GM18508 (cell line): ENCODE data around the gene RAB3A.
"Not testable (repeated sequence)": the region's sequence is repeated elsewhere in the genome, so short reads cannot be mapped to it uniquely, and the experiment has no call there.

Source experiments
- ATAC-seq: cut with Tn5 transposase; IDR thresholded peaks from one replicate; pipeline ENCODE4 v1.9.1; 2021; ENCODE audit warnings: moderate number of reproducible peaks; ENCODE audit not compliant: insufficient read depth, unreplicated experiment

Gene RAB3A

GRCh38 chr19:18172331-18173053 is 31.4 kb downstream of the RAB3A start:
- ATAC-seq, result no peak

GRCh38 chr19:18171605-18172327 is 32.1 kb downstream of the RAB3A start:
- ATAC-seq, result no peak

GRCh38 chr19:18170714-18171255 is 33.1 kb downstream of the RAB3A start:
- no peak for ATAC-seq

DNA sequence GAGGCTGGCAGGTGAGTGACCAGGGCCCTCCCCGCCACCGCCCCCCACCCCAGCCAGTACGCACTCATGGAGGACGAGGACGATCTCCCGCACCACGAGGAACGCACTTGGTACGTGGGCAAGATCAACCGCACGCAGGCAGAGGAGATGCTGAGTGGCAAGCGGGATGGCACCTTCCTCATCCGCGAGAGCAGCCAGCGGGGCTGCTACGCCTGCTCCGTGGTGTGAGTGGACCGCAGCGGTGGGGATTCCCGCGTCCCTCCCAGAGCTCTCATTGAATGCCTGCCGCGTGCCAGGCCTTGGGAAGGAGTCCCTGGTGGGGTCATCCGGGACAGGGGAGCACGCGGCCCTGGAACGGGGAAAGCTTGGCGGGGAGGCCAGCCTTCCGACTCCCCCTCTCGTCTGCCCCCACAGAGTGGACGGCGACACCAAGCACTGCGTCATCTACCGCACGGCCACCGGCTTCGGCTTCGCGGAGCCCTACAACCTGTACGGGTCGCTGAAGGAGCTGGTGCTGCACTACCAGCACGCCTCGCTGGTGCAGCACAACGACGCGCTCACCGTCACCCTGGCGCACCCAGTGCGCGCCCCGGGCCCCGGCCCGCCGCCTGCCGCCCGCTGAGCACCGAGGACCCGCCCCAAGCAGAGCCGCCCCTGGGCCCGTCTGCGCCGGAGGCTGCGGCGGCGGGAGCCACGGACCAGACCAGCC is 35.0 kb downstream of the RAB3A start:
- no peak for ATAC-seq

GRCh38 chr19:18167975-18168645 is 35.7 kb downstream of the RAB3A start:
- no peak for ATAC-seq

GRCh38 chr19:18167011-18167410 is 36.8 kb downstream of the RAB3A start:
- no peak for ATAC-seq

DNA sequence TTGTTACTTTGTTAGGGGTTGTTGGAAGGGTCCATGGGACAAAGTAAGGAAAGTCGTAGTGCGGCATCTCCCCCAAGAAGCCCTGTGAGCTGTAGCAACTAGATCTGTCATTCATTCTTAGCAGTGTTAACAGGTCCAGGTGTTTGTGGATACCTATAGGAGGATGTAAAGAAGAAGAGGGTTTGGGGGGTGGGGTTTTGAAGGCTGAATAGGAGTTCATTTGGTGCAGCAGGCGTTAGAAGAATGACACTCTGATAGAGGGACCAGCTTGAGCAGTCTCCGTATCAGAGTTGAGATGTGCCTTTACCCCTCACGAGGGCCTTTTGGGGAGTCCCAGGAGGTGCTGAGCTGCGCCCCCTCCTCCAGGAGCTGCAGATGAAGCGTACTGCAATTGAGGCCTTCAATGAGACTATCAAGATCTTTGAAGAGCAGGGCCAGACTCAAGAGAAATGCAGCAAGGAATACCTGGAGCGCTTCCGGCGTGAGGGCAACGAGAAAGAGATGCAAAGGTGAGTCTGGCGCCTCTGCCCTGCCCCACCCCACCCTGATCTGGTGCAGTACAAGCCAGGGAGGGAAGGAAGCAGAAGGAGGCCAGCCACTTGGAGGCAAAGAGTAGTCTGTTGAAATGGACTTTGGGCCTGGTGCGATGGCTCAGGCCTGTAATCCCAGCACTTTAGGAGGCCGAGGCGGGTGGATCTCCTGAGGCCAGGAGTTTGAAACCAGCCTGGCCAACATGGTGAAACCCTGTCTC is 37.9 kb downstream of the RAB3A start:
- no peak for ATAC-seq

DNA sequence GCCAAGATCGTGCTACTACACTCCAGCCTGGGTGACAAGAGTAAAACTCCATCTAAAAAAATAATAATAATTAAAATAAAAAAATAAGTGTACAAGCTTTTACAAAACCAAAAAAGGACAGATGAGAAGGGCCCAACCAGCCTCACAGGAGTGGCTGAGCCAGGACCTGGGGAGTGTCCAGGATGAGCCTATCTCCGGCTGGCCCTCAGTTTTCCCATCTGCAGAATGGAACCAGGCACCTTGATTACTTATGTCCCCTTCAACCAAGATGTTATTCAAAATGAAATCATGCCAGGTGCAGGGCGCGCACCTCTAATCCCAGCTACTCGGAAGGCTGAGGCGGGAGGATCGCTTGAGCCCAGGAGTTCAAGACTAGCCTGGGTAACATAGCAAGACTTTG is 39.8 kb downstream of the RAB3A start:
- no peak for ATAC-seq

- no peak for ATAC-seq
These were observed 42.2 kb downstream of the RAB3A start for GRCh38 chr19:18161636-18162002.

- no peak for ATAC-seq
These were observed 42.7 kb downstream of the RAB3A start for GRCh38 chr19:18160971-18161635.

DNA sequence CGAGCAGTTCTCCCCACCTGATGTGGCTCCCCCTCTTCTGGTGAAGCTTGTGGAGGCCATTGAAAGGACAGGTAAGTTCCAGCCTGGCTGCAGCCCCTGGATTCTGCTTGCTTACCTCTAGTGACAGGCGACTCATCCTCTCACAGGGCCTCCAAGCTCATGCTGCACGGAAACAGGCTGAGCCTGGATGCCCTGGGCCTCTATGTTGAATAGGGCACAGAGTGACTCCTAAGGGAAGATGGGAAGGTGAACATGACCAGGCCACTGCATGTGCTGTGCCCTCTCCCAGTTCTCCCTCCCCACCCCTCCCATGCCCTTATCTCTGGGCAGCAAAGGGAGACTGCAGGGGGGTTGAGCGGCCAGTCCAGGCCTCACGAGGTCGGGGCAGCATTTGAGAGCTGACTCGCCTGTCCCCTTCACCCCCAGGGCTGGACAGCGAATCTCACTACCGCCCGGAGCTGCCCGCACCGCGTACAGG is 43.3 kb downstream of the RAB3A start:
- ATAC-seq, result no peak

- ATAC-seq, result no peak
These were observed 44.0 kb downstream of the RAB3A start for GRCh38 chr19:18159810-18160209.

DNA sequence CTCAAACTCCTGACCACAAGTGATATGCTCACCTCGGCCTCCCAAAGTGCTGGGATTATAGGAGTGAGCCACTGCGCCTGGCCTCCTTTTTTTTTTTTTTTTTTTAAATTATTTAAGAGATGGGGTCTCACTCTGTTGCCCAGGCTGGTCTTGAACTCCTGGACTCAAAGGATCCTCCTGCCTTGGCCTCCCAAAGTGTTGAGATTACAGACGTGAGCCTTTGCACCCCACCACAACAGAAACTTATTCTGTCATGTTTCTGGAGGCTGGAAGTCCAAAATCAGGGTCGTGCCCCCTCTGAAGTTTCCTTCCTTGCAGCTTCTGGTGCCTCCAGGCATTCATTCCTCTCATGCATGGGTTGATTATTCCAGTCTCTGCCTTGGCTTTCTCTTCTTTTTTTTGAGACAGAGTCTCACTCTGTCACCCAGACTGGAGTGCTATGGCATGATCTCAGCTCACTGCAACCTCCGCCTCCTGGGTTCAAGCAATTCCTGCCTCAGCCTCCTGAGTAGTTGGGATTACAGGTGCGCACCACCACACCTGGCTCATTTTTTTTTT is 44.7 kb downstream of the RAB3A start:
- not testable (repeated sequence) for ATAC-seq

DNA sequence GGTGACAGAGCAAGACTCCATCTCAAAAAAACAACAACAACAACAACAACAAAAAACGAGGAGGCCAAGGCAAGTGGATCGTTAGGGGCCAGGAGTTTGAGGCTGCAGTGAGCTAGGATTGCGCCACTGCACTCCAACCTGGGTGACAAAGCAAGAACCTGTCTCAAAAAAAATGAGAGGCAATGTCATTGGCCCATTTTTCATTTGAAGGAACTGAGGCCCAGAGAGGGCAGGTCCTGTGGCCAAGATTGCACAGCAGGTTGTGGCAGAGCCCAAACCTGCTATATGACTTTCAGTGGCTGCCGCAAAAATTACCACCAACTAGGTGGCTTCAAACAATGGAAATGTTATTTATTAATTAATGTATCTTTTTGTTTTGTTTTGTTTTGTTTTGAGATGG is 45.4 kb downstream of the RAB3A start:
- ATAC-seq, result no peak

GRCh38 chr19:18157465-18158063 is 46.3 kb downstream of the RAB3A start:
- no peak for ATAC-seq

DNA sequence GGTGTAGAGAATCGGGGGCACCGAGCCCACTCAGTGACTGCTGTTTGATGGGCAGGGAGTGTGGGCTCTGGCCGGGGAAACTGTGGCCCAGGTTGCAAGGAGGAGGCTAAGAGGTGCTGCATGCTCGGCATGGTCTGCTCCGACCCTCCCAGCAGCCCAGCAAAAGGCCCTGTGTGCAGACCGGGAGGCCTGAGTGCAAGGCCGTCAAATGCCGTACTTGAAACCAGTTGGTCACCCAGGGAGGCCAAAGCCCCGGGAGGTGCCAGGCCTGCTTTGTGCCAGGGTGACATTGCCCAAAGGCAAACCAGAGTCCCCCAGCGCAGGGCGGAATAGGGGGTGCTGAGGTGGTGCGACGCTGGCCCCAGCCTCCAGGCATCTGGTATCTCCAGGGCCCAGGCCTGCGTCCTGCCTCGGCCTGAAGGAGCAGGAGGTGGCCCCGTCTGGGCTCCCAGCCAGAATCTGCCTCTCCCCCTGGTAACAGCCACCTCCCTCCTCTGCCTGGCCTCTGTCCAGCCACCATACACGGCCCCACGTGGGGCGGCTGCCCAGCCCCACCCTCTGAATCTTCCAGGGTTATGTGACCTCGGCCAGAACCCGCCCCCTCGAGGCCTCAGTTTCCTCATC is 46.9 kb downstream of the RAB3A start:
- no peak for ATAC-seq

GRCh38 chr19:18156268-18156667 is 47.6 kb downstream of the RAB3A start:
- no peak for ATAC-seq
